Fibroblast of skin of back (primary cell): ENCODE data around the gene NUMBL.
A peak's percentile ranks its signal among the peaks of the same experiment; 100 is the strongest.

Experiments used
- DNase-seq: peaks from one replicate; pipeline ENCODE4 v3.0.0-alpha.2; 2013

NUMBL gene

GRCh38 chr19:40688987-40689338, 1.5 kb downstream of the NUMBL start:
- DNase-seq = no peak

GRCh38 chr19:40688309-40688708, 2.1 kb downstream of the NUMBL start:
- no peak for DNase-seq

- peak; percentile 78 for DNase-seq
These were observed 2.9 kb downstream of the NUMBL start for GRCh38 chr19:40687525-40688016.

- no peak for DNase-seq
These were observed 3.4 kb downstream of the NUMBL start for GRCh38 chr19:40686882-40687524.

GRCh38 chr19:40685563-40685962, 4.9 kb downstream of the NUMBL start:
- DNase-seq = no peak

- DNase-seq = no peak
These were observed 5.4 kb downstream of the NUMBL start for GRCh38 chr19:40685016-40685526.

GRCh38 chr19:40684280-40684679, 6.2 kb downstream of the NUMBL start:
- no peak for DNase-seq

- DNase-seq = no peak
These were observed 7.0 kb downstream of the NUMBL start for GRCh38 chr19:40683437-40683836.

- DNase-seq = no peak
These were observed 8.0 kb downstream of the NUMBL start for GRCh38 chr19:40682431-40682964.

- no peak for DNase-seq
These were observed 9.4 kb downstream of the NUMBL start for GRCh38 chr19:40681039-40681438.

- no peak for DNase-seq
These were observed 13.3 kb downstream of the NUMBL start for GRCh38 chr19:40677156-40677555.

GRCh38 chr19:40674291-40674690, 16.2 kb downstream of the NUMBL start:
- no peak for DNase-seq

GRCh38 chr19:40673397-40673796, 17.1 kb downstream of the NUMBL start:
- no peak for DNase-seq

- DNase-seq = no peak
These were observed 17.7 kb downstream of the NUMBL start for GRCh38 chr19:40672573-40673299.

- DNase-seq = no peak
These were observed 18.4 kb downstream of the NUMBL start for GRCh38 chr19:40672038-40672437.

GRCh38 chr19:40671404-40671803, 19.0 kb downstream of the NUMBL start:
- no peak for DNase-seq

- DNase-seq = no peak
These were observed 21.3 kb downstream of the NUMBL start for GRCh38 chr19:40668991-40669614.

- no peak for DNase-seq
These were observed 22.8 kb downstream of the NUMBL start for GRCh38 chr19:40667602-40668001.

- no peak for DNase-seq
These were observed 23.5 kb downstream of the NUMBL start for GRCh38 chr19:40666803-40667438.

GRCh38 chr19:40663695-40664692, 26.5 kb downstream of the NUMBL start:
- peak; percentile 50 for DNase-seq

- DNase-seq = peak; percentile 74
These were observed 27.3 kb downstream of the NUMBL start for GRCh38 chr19:40662925-40663694.
